GM19468 (cell line): Measurements from ENCODE around the gene TRIP13.
"Not testable (repeated sequence)": the region's sequence is repeated elsewhere in the genome, so short reads cannot be mapped to it uniquely, and the experiment has no call there.

Experiments used
- ATAC-seq: cut with Tn5 transposase; IDR thresholded peaks from one replicate; pipeline ENCODE4 v1.9.1; 2021; ENCODE audit warnings: mild to moderate bottlenecking, moderate library complexity, moderate number of reproducible peaks; ENCODE audit not compliant: unreplicated experiment; ENCODE audit errors: extremely low read depth

TRIP13 gene

GRCh38 chr5:892394-893136 lies at the start of gene TRIP13, which contains the start of gene BRD9:
Gene TRIP13 (plus strand): TSS chr5:892884. CDS start chr5:892999, 115 bp downstream.
Gene BRD9 (minus strand): TSS chr5:892801. CDS start chr5:892657, 144 bp downstream.
- ATAC-seq, result peak; percentile 90

GRCh38 chr5:843371-843770 lies 49.3 kb upstream of the TRIP13 start:
- not testable (repeated sequence) for ATAC-seq

- ATAC-seq, result not testable (repeated sequence)
Measured at GRCh38 chr5:843926-844325, 48.8 kb upstream of the TRIP13 start.

GRCh38 chr5:844426-844825 lies 48.3 kb upstream of the TRIP13 start:
- not testable (repeated sequence) for ATAC-seq

GRCh38 chr5:845031-845675 lies 47.5 kb upstream of the TRIP13 start:
- ATAC-seq, result not testable (repeated sequence)

- not testable (repeated sequence) for ATAC-seq
Measured at GRCh38 chr5:845676-846601, 46.7 kb upstream of the TRIP13 start.

- ATAC-seq, result not testable (repeated sequence)
Measured at GRCh38 chr5:846602-847091, 46.0 kb upstream of the TRIP13 start.

- not testable (repeated sequence) for ATAC-seq
Measured at GRCh38 chr5:847212-847611, 45.5 kb upstream of the TRIP13 start.

- ATAC-seq, result not testable (repeated sequence)
Measured at GRCh38 chr5:847736-848135, 44.9 kb upstream of the TRIP13 start.

- no peak for ATAC-seq
Measured at GRCh38 chr5:848671-849111, 44.0 kb upstream of the TRIP13 start.

- no peak for ATAC-seq
Measured at GRCh38 chr5:849651-850301, 42.9 kb upstream of the TRIP13 start.

GRCh38 chr5:850511-851006 lies 42.1 kb upstream of the TRIP13 start, which contains the start of gene ZDHHC11:
Gene ZDHHC11 (minus strand): TSS chr5:850986. CDS start chr5:850602, 384 bp downstream.
- ATAC-seq, result no peak

GRCh38 chr5:851076-851475 lies 41.6 kb upstream of the TRIP13 start:
- ATAC-seq, result no peak

GRCh38 chr5:851553-851952 lies 41.1 kb upstream of the TRIP13 start:
- ATAC-seq, result no peak

GRCh38 chr5:852018-852417 lies 40.7 kb upstream of the TRIP13 start:
- no peak for ATAC-seq

GRCh38 chr5:852431-853401 lies 40.0 kb upstream of the TRIP13 start:
- no peak for ATAC-seq

- ATAC-seq, result not testable (repeated sequence)
Measured at GRCh38 chr5:853416-854090, 39.1 kb upstream of the TRIP13 start.

GRCh38 chr5:854217-854616 lies 38.5 kb upstream of the TRIP13 start:
- ATAC-seq, result no peak
